Osteocyte (in vitro differentiated cells): ENCODE measurements around the gene CD226. TPM values are rescaled to one million over a fixed set of nuclear protein-coding genes. Genes with fewer than 3 reads are reported as not detected.
A peak's percentile ranks its signal among the peaks of the same experiment; 100 is the strongest.

Experiments used
- DNase-seq: peaks from one replicate; pipeline ENCODE4 v3.0.0; 2021; ENCODE audit warnings: mixed read lengths; ENCODE audit not compliant: unreplicated experiment; ENCODE audit errors: extremely low spot score
- H3K27ac Mint-ChIP-seq: one replicate; pipeline ENCODE4 v1.8.0; 2021; ENCODE audit warnings: mild to moderate bottlenecking, mixed read lengths; ENCODE audit not compliant: unreplicated experiment
- H3K27me3 Mint-ChIP-seq: one replicate; pipeline ENCODE4 v1.8.0; 2021; ENCODE audit warnings: mixed read lengths; ENCODE audit not compliant: unreplicated experiment
- H3K36me3 Mint-ChIP-seq: one replicate; pipeline ENCODE4 v1.8.0; 2021; ENCODE audit warnings: mixed read lengths; ENCODE audit not compliant: unreplicated experiment
- H3K4me1 Mint-ChIP-seq: one replicate; pipeline ENCODE4 v1.8.0; 2021; ENCODE audit warnings: mixed read lengths; ENCODE audit not compliant: unreplicated experiment
- H3K4me3 Mint-ChIP-seq: one replicate; pipeline ENCODE4 v1.8.0; 2021; ENCODE audit warnings: mild to moderate bottlenecking, moderate library complexity, mixed read lengths; ENCODE audit not compliant: unreplicated experiment
- H3K9me3 Mint-ChIP-seq: one replicate; pipeline ENCODE4 v1.8.0; 2021; ENCODE audit warnings: mixed read lengths; ENCODE audit not compliant: unreplicated experiment
- total RNA-seq: library from RNA; stranded (reverse); gene quantifications from 2 replicates; pipeline ENCODE4 v1.2.1, GENCODE V29; 2021
- TF ChIP-seq, protein P1 (sequence below): fragments of 200-600 bp; sonication (generic); IDR thresholded peaks from 2 replicates; pipeline ENCODE4 v1.5.0; 2021; ENCODE audit warnings: antibody characterized with exemption, mild to moderate bottlenecking, moderate library complexity

The CD226 gene
- total RNA-seq, 1 donor from 2014 or later: 0.46 TPM

DNA sequence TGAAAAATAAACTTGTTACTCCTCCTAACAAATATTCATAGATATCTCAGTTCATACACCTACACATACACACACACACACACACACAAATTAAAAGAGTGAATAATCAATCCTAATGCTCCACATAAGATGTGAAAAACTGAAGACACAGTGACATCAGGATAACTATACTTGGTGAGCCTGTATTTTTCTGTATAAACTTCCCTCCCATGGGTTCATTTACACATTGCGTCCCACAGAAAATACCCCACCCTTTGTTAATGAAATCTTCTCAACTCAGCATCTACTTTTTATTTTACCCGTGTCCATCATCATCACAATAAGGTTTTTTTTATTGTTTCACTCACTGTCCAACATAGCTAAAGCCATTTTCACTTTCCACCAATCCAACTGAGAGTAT, 60.4 kb downstream of the CD226 start:
- DNase-seq: no peak
- H3K9me3 Mint-ChIP-seq: peaks cover 7% of the 10 kb centered on the region
- TF ChIP-seq, protein P1, sequence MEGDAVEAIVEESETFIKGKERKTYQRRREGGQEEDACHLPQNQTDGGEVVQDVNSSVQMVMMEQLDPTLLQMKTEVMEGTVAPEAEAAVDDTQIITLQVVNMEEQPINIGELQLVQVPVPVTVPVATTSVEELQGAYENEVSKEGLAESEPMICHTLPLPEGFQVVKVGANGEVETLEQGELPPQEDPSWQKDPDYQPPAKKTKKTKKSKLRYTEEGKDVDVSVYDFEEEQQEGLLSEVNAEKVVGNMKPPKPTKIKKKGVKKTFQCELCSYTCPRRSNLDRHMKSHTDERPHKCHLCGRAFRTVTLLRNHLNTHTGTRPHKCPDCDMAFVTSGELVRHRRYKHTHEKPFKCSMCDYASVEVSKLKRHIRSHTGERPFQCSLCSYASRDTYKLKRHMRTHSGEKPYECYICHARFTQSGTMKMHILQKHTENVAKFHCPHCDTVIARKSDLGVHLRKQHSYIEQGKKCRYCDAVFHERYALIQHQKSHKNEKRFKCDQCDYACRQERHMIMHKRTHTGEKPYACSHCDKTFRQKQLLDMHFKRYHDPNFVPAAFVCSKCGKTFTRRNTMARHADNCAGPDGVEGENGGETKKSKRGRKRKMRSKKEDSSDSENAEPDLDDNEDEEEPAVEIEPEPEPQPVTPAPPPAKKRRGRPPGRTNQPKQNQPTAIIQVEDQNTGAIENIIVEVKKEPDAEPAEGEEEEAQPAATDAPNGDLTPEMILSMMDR: no peak
- no peak overlapping the region for H3K27ac Mint-ChIP-seq
- peaks cover 4% of the 10 kb centered on the region for H3K36me3 Mint-ChIP-seq
- H3K4me3 Mint-ChIP-seq: no peak overlapping the region
- H3K27me3 Mint-ChIP-seq: no peaks in the 10 kb centered on the region
- peaks cover 14% of the 10 kb centered on the region for H3K4me1 Mint-ChIP-seq

DNA sequence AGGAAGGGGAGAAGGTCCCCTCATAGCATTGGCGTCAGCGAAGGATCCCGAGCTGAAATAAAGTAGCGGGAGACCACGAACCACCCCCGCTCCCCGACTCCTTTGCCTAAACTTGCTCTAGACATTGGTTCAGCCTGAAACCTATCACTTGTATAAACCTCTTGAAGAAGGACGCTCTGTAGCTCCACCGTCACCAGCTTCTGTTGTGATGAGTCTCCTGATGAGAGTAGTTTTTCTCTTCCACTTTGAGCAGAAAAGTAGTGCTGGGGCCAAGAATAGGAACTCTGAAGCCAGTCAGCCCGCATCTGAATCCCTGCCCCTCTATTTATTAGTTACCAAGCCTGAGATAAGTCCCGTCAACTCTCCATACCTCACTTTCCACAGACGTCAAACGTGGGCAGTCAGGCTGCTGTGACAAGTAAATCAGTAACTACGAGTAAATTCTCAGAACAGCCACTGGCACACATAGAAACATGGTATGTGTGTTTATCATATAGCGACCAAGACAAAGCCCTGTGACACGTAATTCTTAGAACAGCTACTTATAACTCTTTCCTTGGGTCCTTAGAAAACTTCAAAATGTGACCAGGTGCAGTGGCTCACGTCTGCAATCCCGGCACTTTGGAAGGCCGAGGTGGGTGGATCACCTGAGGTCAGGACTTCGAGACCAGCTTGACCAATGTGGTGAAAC, 61.7 kb downstream of the CD226 start:
- no peak for DNase-seq
- Mint-ChIP-seq H3K9me3 (peaks cover 2% of the 10 kb centered on the region), H3K4me3 (no peak overlapping the region), H3K27ac (no peak overlapping the region), H3K36me3 (peaks cover 1% of the 10 kb centered on the region), H3K4me1 (peaks cover 22% of the 10 kb centered on the region), H3K27me3 (no peaks in the 10 kb centered on the region)
- TF ChIP-seq, protein P1: no peak

DNA sequence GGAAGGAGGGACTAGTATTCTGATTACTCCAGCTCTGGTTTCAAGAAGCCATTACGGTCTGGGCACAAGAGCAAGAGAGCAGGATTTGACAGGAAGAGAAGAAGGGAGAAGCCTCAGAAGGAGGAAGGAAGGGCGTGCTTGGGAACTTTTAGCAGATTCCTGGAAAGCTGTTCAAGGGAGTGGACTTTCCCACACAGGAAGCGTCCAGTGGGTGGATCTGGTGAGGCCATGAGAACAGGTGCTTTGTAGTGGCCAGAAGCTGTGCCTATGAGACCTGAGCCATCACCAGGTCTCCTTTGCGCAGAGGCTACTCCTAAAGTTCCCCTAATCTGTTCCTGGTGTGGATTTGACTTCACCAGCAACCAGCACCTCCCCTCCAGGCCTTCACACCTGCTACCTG, 62.3 kb downstream of the CD226 start:
- Mint-ChIP-seq H3K4me1 (peaks cover 26% of the 10 kb centered on the region), H3K36me3 (no peaks in the 10 kb centered on the region), H3K9me3 (no peaks in the 10 kb centered on the region), H3K27ac (no peak overlapping the region), H3K4me3 (no peak overlapping the region), H3K27me3 (no peaks in the 10 kb centered on the region)
- TF ChIP-seq, protein P1: no peak
- no peak for DNase-seq

DNA sequence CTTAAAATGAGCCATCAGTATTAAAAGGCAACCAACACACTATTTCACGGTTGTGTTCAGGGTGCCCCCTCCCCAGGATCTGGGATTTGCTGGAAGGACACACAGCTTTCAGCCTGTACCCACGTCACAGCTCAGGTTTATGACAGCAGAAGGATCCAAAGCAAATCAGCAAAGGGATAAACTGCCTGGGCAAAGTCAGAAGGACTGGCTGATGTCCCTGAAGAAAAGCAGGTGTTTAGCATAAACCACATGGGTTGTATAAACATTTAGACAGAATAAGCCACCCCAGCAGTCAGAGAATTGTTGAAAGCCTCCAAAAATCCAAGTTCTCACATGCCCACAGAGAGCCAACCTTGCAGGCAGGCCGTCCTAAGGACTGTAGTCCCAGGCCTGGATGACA, 63.9 kb downstream of the CD226 start:
- Mint-ChIP-seq H3K27me3 (no peaks in the 10 kb centered on the region), H3K27ac (no peak overlapping the region), H3K9me3 (peaks cover 2% of the 10 kb centered on the region), H3K4me1 (peaks cover 28% of the 10 kb centered on the region), H3K4me3 (no peak overlapping the region), H3K36me3 (peaks cover under 1% of the 10 kb centered on the region)
- DNase-seq: no peak
- TF ChIP-seq, protein P1: no peak

DNA sequence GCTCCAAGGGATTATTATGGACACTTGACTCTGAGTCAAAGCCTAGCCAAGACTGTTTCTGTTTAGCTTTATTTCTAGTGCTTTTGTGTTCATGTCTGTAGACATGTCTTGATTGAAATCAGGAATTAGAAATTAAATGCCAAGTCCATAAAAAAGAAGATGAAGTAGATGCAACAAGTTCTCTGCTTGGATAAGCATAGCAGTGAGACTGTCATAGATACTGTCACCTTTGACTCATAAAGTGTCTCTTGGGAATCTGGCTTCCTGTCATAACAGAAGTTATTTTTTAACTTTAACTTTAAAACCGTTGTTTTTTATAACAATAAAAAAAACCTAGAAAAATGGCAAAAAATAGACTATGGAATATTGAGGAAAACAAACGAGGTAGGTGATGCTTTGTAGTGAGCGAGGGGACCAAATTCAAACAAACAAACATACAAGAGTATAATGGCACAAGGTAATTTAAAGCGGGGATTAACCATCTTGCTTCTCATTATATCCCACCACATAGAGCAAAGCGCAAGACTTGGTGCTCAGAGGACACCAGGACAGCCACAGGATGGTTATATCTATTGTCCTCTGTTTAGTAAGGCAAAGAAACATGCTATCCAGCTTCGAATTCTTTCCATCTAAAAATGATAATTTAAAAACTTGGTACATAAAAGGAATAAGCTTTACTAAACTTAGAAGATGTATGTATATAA, 64.6 kb downstream of the CD226 start:
- TF ChIP-seq, protein P1: no peak
- Mint-ChIP-seq H3K27ac (peak overlapping the region; percentile 27), H3K36me3 (peaks cover 2% of the 10 kb centered on the region), H3K27me3 (no peaks in the 10 kb centered on the region), H3K4me3 (no peak overlapping the region), H3K9me3 (peaks cover 3% of the 10 kb centered on the region), H3K4me1 (peaks cover 29% of the 10 kb centered on the region)
- DNase-seq: no peak
